ENCODE measurements around the gene TMEM61.

Gene TMEM61

DNA sequence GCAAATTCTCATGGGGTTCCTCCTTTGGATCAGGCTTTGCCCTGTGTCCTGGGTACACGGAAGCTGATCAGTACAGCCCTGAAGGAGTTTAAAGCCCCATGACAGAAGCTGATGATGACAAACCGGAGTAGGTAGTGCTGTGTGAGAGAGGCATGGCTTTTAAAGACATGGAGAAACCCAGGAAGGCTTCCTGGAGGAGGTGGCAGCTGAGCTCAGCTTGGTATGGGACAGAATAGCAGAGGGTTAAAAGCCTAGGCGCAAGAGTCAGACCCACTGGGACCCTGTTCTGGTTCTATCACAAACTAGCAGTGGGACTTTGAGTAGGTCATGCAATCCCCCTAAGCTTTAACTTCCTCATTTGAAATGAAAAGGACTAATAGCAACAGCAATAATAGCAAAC, 6.1 kb downstream of the TMEM61 start:
- H3K9me3 ChIP-seq (ENCODE audit: low read depth, low read length), result no peaks in the 10 kb centered on the region
- no peaks in the 10 kb centered on the region for H3K36me3 ChIP-seq (ENCODE audit: insufficient read depth, low read length)
- H3K9ac ChIP-seq (ENCODE audit: insufficient read length), result no peak overlapping the region
- H3K4me3 ChIP-seq, result no peak overlapping the region
- no peak overlapping the region for H3K27ac ChIP-seq
- no peak for DNase-seq (ENCODE audit: low read depth, low spot score)
- TF ChIP-seq EZH2 (IDR thresholded peaks at IDR 0.05) (no peak), POLR2AphosphoS5 (IDR thresholded peaks at IDR 0.05; ENCODE audit: borderline replicate concordance, low read depth, low read length) (no peak), FOXP2 (optimal IDR thresholded peaks at IDR 0.05; ENCODE audit: control extremely low read depth, extremely low read length, insufficient read depth) (no peak)

DNA sequence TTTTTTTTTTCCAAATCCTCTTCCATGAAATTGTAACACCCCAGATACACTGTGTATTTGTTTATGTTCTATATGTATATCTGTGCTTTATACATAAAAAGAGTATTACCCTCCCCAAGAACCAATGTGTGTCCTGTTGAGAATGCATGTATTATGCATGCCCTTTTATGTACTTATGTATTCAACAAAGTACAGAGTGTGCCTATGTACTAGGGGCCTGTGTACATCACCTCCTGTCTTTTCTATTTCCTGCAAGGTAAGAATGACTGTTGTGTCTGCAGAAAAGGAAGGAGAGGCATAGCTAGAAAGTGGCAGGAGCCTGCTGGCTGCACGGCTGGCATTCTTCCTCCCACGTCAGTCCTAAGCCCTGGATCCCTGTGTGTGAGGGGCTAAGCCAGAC, 7.0 kb downstream of the TMEM61 start:
- DNase-seq (ENCODE audit: low read depth, low spot score), result no peak
- TF ChIP-seq POLR2AphosphoS5 (IDR thresholded peaks at IDR 0.05; ENCODE audit: borderline replicate concordance, low read depth, low read length) (no peak), FOXP2 (optimal IDR thresholded peaks at IDR 0.05; ENCODE audit: control extremely low read depth, extremely low read length, insufficient read depth) (no peak), EZH2 (IDR thresholded peaks at IDR 0.05) (no peak)

DNA sequence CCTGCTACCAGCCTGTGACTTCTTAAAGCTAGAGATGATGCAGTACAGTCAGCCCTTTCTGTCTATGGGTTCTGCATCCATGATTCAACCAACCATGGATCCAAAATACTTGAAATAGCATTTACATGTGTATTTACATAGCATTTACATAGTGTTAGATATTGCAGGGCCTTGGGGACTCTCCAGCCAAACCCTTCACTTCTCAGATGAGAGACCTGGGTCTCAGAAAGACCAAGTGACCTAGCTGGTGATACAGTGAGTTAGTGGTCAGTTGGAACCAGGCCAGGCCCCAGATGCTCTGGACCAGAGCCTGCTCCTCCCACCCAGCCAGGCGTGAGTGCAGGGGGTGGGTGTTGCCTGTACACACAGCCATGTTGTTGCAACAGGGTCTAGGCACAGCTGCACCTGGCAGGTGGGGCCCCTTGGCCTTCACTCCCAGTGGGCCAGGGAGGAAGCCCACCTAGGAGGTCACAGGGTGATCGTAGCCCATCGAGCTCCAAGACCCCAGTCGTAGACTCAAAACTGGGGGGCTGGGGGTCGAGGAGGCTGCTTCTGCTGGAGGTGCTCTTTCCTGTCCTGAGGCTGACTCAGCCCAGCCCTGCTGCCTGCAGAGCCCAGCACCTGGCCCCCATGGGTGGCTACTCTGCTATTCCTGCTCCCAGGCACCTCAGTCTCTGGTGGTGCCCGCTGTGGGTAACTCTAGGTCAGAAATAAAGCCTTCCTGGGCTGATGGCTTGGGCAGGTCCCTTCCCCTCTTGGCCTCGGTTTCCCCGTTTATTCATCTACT, 7.7 kb downstream of the TMEM61 start:
- Histone ChIP-seq H3K27ac (no peak overlapping the region), H3K9ac (ENCODE audit: insufficient read length) (no peak overlapping the region)

More for the DNA sequence above, 7.0 kb downstream of the TMEM61 start:
- Histone ChIP-seq H3K36me3 (ENCODE audit: insufficient read depth, low read length) (no peaks in the 10 kb centered on the region), H3K9me3 (ENCODE audit: low read depth, low read length) (no peaks in the 10 kb centered on the region), H3K9ac (ENCODE audit: insufficient read length) (no peak overlapping the region), H3K27ac (no peak overlapping the region), H3K4me3 (no peak overlapping the region)

DNA sequence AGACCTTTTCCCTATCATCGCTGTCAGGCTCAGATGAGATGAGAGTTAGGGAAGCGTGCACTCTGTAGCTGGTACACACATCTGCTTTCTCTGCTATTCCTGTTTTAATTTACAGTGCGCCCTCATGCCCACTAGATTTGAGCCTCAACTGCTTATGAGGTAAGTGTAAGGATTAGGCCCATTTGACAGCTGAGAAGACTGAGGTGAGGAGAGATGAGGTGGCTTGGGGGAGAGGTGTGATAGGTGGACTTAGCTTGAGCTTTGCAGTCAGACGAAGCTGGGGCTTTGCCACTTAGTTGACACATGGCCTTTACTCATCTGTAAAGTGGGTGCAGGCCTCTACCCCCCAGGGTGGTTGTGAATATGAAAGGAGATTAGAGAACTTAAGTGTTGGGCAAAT, 8.5 kb downstream of the TMEM61 start:
- DNase-seq (ENCODE audit: low read depth, low spot score), result no peak
- Histone ChIP-seq H3K36me3 (ENCODE audit: insufficient read depth, low read length) (no peaks in the 10 kb centered on the region), H3K9ac (ENCODE audit: insufficient read length) (no peak overlapping the region), H3K9me3 (ENCODE audit: low read depth, low read length) (no peaks in the 10 kb centered on the region), H3K27ac (no peak overlapping the region), H3K4me3 (no peak overlapping the region)
- TF ChIP-seq POLR2AphosphoS5 (IDR thresholded peaks at IDR 0.05; ENCODE audit: borderline replicate concordance, low read depth, low read length), result no peak
- no peak for TF ChIP-seq EZH2 (IDR thresholded peaks at IDR 0.05)
- TF ChIP-seq FOXP2 (optimal IDR thresholded peaks at IDR 0.05; ENCODE audit: control extremely low read depth, extremely low read length, insufficient read depth), result no peak

More for the DNA sequence above, 7.7 kb downstream of the TMEM61 start:
- TF ChIP-seq FOXP2 (optimal IDR thresholded peaks at IDR 0.05; ENCODE audit: control extremely low read depth, extremely low read length, insufficient read depth), result no peak
- no peak for TF ChIP-seq POLR2AphosphoS5 (IDR thresholded peaks at IDR 0.05; ENCODE audit: borderline replicate concordance, low read depth, low read length)
- no peak for TF ChIP-seq EZH2 (IDR thresholded peaks at IDR 0.05)
- no peak for DNase-seq (ENCODE audit: low read depth, low spot score)
- no peak overlapping the region for H3K4me3 ChIP-seq
- H3K9me3 ChIP-seq (ENCODE audit: low read depth, low read length), result no peaks in the 10 kb centered on the region
- no peaks in the 10 kb centered on the region for H3K36me3 ChIP-seq (ENCODE audit: insufficient read depth, low read length)

DNA sequence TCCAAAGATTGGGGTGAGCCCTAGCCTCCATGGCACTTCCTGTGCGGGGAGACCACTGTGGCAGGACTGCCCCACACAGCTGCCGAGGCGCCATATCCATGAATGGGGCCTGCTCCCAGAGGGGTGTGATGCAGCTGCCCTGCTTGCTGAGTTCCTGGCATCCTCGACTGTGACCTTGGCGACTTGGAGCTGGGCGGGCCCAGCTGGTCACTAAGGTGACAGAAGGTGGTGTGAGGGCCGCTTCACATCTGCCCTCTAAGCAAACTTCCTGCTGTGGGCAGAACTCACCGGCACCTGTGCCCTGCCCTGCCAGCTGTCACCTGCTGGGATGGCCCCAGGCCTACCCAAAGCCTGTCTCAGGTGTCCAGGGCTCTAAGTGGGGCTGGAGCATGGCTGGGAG, 9.0 kb downstream of the TMEM61 start:
- no peak overlapping the region for H3K4me3 ChIP-seq
- no peak for TF ChIP-seq FOXP2 (optimal IDR thresholded peaks at IDR 0.05; ENCODE audit: control extremely low read depth, extremely low read length, insufficient read depth)
- TF ChIP-seq EZH2 (IDR thresholded peaks at IDR 0.05), result no peak
- TF ChIP-seq POLR2AphosphoS5 (IDR thresholded peaks at IDR 0.05; ENCODE audit: borderline replicate concordance, low read depth, low read length), result no peak
- no peak overlapping the region for H3K9ac ChIP-seq (ENCODE audit: insufficient read length)
- no peak for DNase-seq (ENCODE audit: low read depth, low spot score)
- H3K36me3 ChIP-seq (ENCODE audit: insufficient read depth, low read length), result no peaks in the 10 kb centered on the region
- H3K9me3 ChIP-seq (ENCODE audit: low read depth, low read length), result no peaks in the 10 kb centered on the region
- no peak overlapping the region for H3K27ac ChIP-seq

DNA sequence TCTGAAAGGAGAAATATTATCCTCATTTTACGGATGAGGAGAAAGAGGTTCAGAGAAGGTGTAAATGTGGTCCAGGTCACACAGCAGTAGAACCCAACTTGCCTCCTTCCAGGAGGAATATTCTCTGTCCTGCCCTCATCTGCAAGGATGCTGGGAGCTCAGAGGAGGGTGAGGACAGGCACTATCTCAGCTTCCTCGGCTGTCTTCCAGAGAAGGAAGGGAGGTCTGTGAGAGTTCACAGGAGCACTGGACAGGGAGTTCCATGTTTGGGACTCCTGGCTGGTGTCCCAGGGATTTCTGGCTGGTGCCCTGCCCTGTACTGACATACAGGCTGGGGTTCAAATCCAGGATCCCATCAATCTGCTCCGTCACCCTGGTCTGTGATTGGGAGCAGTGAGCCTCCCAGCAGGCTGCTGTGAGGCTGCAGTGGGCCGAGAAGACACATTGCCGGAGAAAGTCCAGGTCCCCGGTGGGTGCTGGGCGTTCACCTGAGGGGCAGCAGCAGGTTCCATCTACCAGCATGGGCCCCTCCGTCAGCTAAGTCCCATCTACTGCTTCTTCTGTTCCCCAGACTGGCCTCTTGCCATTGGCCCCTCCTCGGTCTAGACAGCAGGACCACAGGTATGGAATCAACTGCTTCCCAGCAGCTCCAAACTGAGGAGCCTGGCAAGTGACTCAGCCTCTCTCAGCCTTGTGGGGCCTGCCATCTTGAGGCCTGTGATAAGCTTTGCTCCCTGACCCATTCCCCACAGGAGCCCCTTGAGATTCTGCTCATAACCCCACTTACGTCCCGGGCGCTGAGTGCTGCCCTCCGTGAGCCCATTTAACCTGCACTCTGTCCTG, 9.8 kb downstream of the TMEM61 start:
- no peak for TF ChIP-seq FOXP2 (optimal IDR thresholded peaks at IDR 0.05; ENCODE audit: control extremely low read depth, extremely low read length, insufficient read depth)
- Histone ChIP-seq H3K9ac (ENCODE audit: insufficient read length) (no peak overlapping the region), H3K4me3 (no peak overlapping the region), H3K27ac (no peak overlapping the region), H3K36me3 (ENCODE audit: insufficient read depth, low read length) (no peaks in the 10 kb centered on the region), H3K9me3 (ENCODE audit: low read depth, low read length) (no peaks in the 10 kb centered on the region)
- no peak for DNase-seq (ENCODE audit: low read depth, low spot score)

DNA sequence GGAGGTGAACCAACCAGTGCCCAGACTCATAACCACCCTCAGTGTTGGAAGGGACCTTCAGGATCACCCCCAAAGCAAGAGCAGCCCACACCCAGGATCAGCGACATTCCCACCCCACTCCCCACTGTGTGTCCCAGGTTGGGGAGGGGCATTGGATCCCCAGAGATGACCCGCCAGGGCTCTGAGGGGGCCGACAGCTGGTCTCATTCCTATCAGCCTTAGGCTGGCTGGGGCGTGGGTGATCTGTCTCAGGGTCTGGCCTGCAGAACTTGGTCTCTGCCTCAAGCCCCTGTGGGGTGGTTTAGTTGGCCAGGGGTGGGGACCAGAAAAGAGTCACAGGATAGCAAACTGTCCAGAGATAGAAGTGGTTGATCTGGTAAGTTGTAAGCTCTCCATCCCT, 10.5 kb downstream of the TMEM61 start:
- no peak overlapping the region for H3K27ac ChIP-seq
- H3K36me3 ChIP-seq (ENCODE audit: insufficient read depth, low read length), result no peaks in the 10 kb centered on the region
- H3K9me3 ChIP-seq (ENCODE audit: low read depth, low read length), result no peaks in the 10 kb centered on the region
- no peak overlapping the region for H3K4me3 ChIP-seq
- DNase-seq (ENCODE audit: low read depth, low spot score), result no peak
- H3K9ac ChIP-seq (ENCODE audit: insufficient read length), result no peak overlapping the region
- TF ChIP-seq FOXP2 (optimal IDR thresholded peaks at IDR 0.05; ENCODE audit: control extremely low read depth, extremely low read length, insufficient read depth), result no peak
- TF ChIP-seq EZH2 (IDR thresholded peaks at IDR 0.05), result no peak
- no peak for TF ChIP-seq POLR2AphosphoS5 (IDR thresholded peaks at IDR 0.05; ENCODE audit: borderline replicate concordance, low read depth, low read length)

DNA sequence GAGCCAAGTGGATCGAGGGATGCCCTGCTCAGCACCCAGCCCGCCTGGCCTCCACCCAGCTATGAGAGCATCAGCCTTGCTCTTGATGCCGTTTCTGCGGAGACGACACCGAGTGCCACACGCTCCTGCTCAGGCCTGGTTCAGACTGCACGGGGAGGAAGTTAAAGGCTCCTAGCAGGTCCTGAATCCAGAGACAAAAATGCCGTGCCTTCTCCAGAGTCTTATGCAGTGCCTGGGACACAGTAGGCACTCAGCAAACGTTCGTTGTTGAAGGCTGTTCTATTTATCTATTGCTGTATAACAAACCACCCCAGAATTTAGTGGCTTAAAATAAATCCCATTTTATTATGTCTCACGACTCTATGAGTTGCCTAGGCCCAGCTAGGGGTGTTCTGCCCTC, 11.5 kb downstream of the TMEM61 start:
- Histone ChIP-seq H3K9ac (ENCODE audit: insufficient read length) (no peak overlapping the region), H3K27ac (no peak overlapping the region), H3K4me3 (no peak overlapping the region), H3K36me3 (ENCODE audit: insufficient read depth, low read length) (no peaks in the 10 kb centered on the region), H3K9me3 (ENCODE audit: low read depth, low read length) (no peaks in the 10 kb centered on the region)
- TF ChIP-seq POLR2AphosphoS5 (IDR thresholded peaks at IDR 0.05; ENCODE audit: borderline replicate concordance, low read depth, low read length) (no peak), EZH2 (IDR thresholded peaks at IDR 0.05) (no peak), FOXP2 (optimal IDR thresholded peaks at IDR 0.05; ENCODE audit: control extremely low read depth, extremely low read length, insufficient read depth) (no peak)
- no peak for DNase-seq (ENCODE audit: low read depth, low spot score)
